ENCODE measurements around the gene A3GALT2.

DNA sequence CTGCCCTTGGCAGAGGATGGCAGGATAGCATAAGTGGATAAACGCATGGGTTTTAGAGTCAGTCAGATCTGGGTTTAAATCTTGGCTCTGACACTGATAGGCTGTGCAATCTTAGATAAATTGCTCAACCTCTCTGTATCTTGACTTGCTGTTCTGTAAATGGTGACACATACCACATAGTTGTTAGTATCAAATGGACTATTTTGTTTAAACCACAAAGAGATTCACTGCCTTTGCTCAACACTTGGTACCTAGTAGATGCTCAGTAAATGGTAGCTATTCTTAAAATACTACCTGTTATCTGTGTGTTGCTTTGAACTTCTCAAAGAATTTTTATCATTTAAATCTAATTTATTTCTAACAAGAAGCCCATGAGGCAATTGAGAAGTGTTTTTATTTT is 39.5 kb upstream of the A3GALT2 start:
- TF ChIP-seq POLR2A (IDR thresholded peaks at IDR 0.05; ENCODE audit: low read depth, low read length) (no peak), POLR2AphosphoS5 (IDR thresholded peaks at IDR 0.05; ENCODE audit: low read depth, low read length) (no peak), TAF1 (IDR thresholded peaks at IDR 0.05; ENCODE audit: borderline replicate concordance, low read depth, low read length) (no peak)

All from GM12892 (cell line).